Erythroblast (primary cell): Measurements from ENCODE around the gene ITGA5.

Experiments
- GATA1 ChIP-seq: IDR thresholded peaks from 2 replicates; pipeline ENCODE4 v1.6.1; 2011; ENCODE audit warnings: low read depth, mild to moderate bottlenecking, control low read depth, low read length, moderate library complexity
- POLR2A ChIP-seq: IDR thresholded peaks from 2 replicates; pipeline ENCODE4 v1.6.1; 2011; ENCODE audit warnings: mild to moderate bottlenecking, low read length

GRCh38 chr12:54370171-54370730, 48.8 kb downstream of the ITGA5 start:
- TF ChIP-seq POLR2A (no peak), GATA1 (no peak)
